Ovary (tissue), 9 donors: ENCODE measurements around the gene MCCC1. TPM values are rescaled to one million over a fixed set of nuclear protein-coding genes. Genes with fewer than 3 reads are reported as not detected.

Source experiments
- DNase-seq, 5 donors: peaks; one replicate each; pipeline ENCODE4 v3.0.0-alpha.2; 2019 to 2020
- H3K27ac ChIP-seq, 2 donors: fragments of 200-600 bp; one replicate each; pipeline versions ENCODE4 v1.5.1 to v1.8.0; 2019 to 2022
- H3K27me3 ChIP-seq: fragments of 200-600 bp; one replicate; pipeline ENCODE4 v1.8.0; 2022
- H3K36me3 ChIP-seq: fragments of 200-600 bp; sonication (generic); one replicate; pipeline ENCODE4 v1.5.1; 2019
- H3K4me1 ChIP-seq: one replicate; pipeline ENCODE4 v1.8.1; 2013; ENCODE audit warnings: mild to moderate bottlenecking, moderate library complexity; ENCODE audit not compliant: insufficient read depth
- H3K4me3 ChIP-seq: fragments of 200-600 bp; sonication (generic); one replicate; pipeline ENCODE4 v1.5.1; 2017
- H3K9me3 ChIP-seq, 2 donors: fragments of 200-600 bp in 1 of 2; sonication (generic) in 1 of 2; one replicate each; pipeline versions ENCODE4 v1.5.1 to v1.8.1; 2013 to 2019; ENCODE audit warnings: mild to moderate bottlenecking in 1 of 2, moderate library complexity in 1 of 2
- CTCF ChIP-seq, 3 donors: fragments of 450-650 bp in 2 of 3; fragments of 200-600 bp in 1 of 3; IDR thresholded peaks; one replicate each; pipeline versions ENCODE4 v1.5.1 to v1.8.0; 2016 to 2022; ENCODE audit warnings: antibody characterized with exemption in 3 of 3, mild to moderate bottlenecking in 1 of 3
- EP300 ChIP-seq: sonication (generic); formaldehyde crosslinking; IDR thresholded peaks from one replicate; pipeline ENCODE4 v1.6.1; 2017; ENCODE audit warnings: antibody characterized with exemption
- POLR2A ChIP-seq: fragments of 450-650 bp; IDR thresholded peaks from one replicate; pipeline ENCODE4 v1.6.1; 2017; ENCODE audit warnings: antibody characterized with exemption, mild to moderate bottlenecking, moderate library complexity
- whole genome bisulfite sequencing, 3 donors: extraction: QIAGEN DNeasy Blood & Tissue Kit in 1 of 3; methylation state at CpG; one replicate each; pipeline versions ENCODE4 v1.1.5 to v1.1.7; 2013 to 2017; 5-methylcytosine and 5-hydroxymethylcytosine counted together
- intact Hi-C, 4 donors: fragments of 100-400 bp; cut with DNase I; formaldehyde crosslinking; loops; one replicate each; pipeline versions ENCODE4 v1.11.0 to v1.15.1; 2022 to 2023
- polyA plus RNA-seq, 2 donors: library from polyadenylated mRNA; stranded (reverse); fragments of 200-250 nt in 1 of 2; fragments of 350-450 nt in 1 of 2; fragmentation: Illumina TruSeq in 1 of 2; extraction: RNeasy Lipid Tissue Mini Kit (QIAGEN cat#74804) in 1 of 2; gene quantifications; one replicate each; pipeline ENCODE4 v1.2.3, GENCODE V29; 2013 to 2014
- total RNA-seq, 7 donors: library from RNA; depleted of rRNA in 2 of 7; stranded (reverse); fragments of >200 nt in 2 of 7; fragmentation: NEBNext Ultra II Directional in 3 of 7; extraction: Animal tissue kit (Norgen Biotek cat#: 25700) in 3 of 7; gene quantifications; one replicate each; pipeline versions ENCODE4 v1.1.0 to v1.2.4, GENCODE V29; 2016 to 2023
- donor health status: DM: no; HTN: no; CAD: no; lungs with moderate emphysema.
- donor health status: DM: no; HTN: no; CAD: no.
- donor health status: Bipolar disorder and iron deficiency.
- donor health status: DM: yes; HTN: yes; CAD: no.
- donor health status: DM: no; HTN: no; CAD: no.
- donor health status: DM: yes; HTN: yes; CAD: no.

MCCC1 gene
- total and polyA plus RNA-seq, 9 donors, result 21.7 to 32.8 (median 28.5) TPM

- intact Hi-C loops, result no loop called here
- no peaks in the 10 kb centered on the region for H3K9me3 ChIP-seq
- 82 to 88% (median 87%) methylated on average over 8 of the region's 8 CpGs for WGBS, 3 donors
- TF ChIP-seq EP300, result no peak
- no peak for TF ChIP-seq CTCF (IDR thresholded peaks at IDR 0.05)
- no peak for TF ChIP-seq POLR2A
- no peaks in the 10 kb centered on the region for H3K27me3 ChIP-seq
- no peak for DNase-seq
- no peak overlapping the region for H3K27ac ChIP-seq
- no peaks in the 10 kb centered on the region for H3K36me3 ChIP-seq
- H3K4me3 ChIP-seq, result no peak overlapping the region
- H3K4me1 ChIP-seq, result no peaks in the 10 kb centered on the region
Measured at GRCh38 chr3:183092256-183092655, 7.0 kb downstream of the MCCC1 start.

- H3K4me1 ChIP-seq, result no peaks in the 10 kb centered on the region
- no peak overlapping the region for H3K27ac ChIP-seq
- no peaks in the 10 kb centered on the region for H3K36me3 ChIP-seq
- H3K27me3 ChIP-seq, result no peaks in the 10 kb centered on the region
- DNase-seq, result no peak
- no peaks in the 10 kb centered on the region for H3K9me3 ChIP-seq
- H3K4me3 ChIP-seq, result no peak overlapping the region
- WGBS, 3 donors, result 84 to 91% (median 89%) methylated on average over 2 of the region's 2 CpGs
- TF ChIP-seq CTCF (IDR thresholded peaks at IDR 0.05) (no peak), POLR2A (no peak), EP300 (no peak)
- intact Hi-C loops, result no loop called here
Measured at GRCh38 chr3:183087184-183087583, 12.1 kb downstream of the MCCC1 start.

GRCh38 chr3:183085634-183086390, 13.5 kb downstream of the MCCC1 start:
- Histone ChIP-seq H3K36me3 (no peaks in the 10 kb centered on the region), H3K4me3 (no peak overlapping the region), H3K27ac (no peak overlapping the region), H3K27me3 (no peaks in the 10 kb centered on the region), H3K4me1 (no peaks in the 10 kb centered on the region), H3K9me3 (no peaks in the 10 kb centered on the region)
- DNase-seq, result no peak
- 83 to 92% (median 86%) methylated on average over 9 of the region's 9 CpGs for WGBS, 3 donors
- TF ChIP-seq EP300 (no peak), CTCF (IDR thresholded peaks at IDR 0.05) (no peak), POLR2A (no peak)
- intact Hi-C loops, result no loop called here

GRCh38 chr3:183082355-183082915, 16.9 kb downstream of the MCCC1 start:
- no peak for DNase-seq
- no peak overlapping the region for H3K4me3 ChIP-seq
- 93 to 96% (median 94%) methylated on average over 9 of the region's 9 CpGs for WGBS, 3 donors
- no peaks in the 10 kb centered on the region for H3K4me1 ChIP-seq
- no peaks in the 10 kb centered on the region for H3K9me3 ChIP-seq
- no peak overlapping the region for H3K27ac ChIP-seq
- no peaks in the 10 kb centered on the region for H3K36me3 ChIP-seq
- TF ChIP-seq EP300 (no peak), CTCF (IDR thresholded peaks at IDR 0.05) (no peak), POLR2A (no peak)
- no peaks in the 10 kb centered on the region for H3K27me3 ChIP-seq
- intact Hi-C loops, result no loop called here
